ENCODE data around the gene PPP1R3D.

The PPP1R3D gene

GRCh38 chr20:59948212-59948611, 8.1 kb upstream of the PPP1R3D start:
- DNase-seq: no peak

GRCh38 chr20:59947376-59947775, 7.3 kb upstream of the PPP1R3D start:
- no peak for DNase-seq

GRCh38 chr20:59945731-59946130, 5.6 kb upstream of the PPP1R3D start:
- DNase-seq: peak; percentile 43

GRCh38 chr20:59945175-59945574, 5.1 kb upstream of the PPP1R3D start:
- DNase-seq: peak; percentile 32

GRCh38 chr20:59944726-59945125, 4.6 kb upstream of the PPP1R3D start:
- DNase-seq: no peak

GRCh38 chr20:59942245-59942644, 2.1 kb upstream of the PPP1R3D start:
- DNase-seq: no peak

GRCh38 chr20:59940956-59941294, 820 bp upstream of the PPP1R3D start:
- DNase-seq: no peak

GRCh38 chr20:59939879-59940128, 301 bp downstream of the PPP1R3D start:
- no peak for DNase-seq

GRCh38 chr20:59939052-59939878, 840 bp downstream of the PPP1R3D start:
- peak; percentile 6 for DNase-seq

- peak; percentile 18 for DNase-seq
Observed at GRCh38 chr20:59938696-59939051, 1.4 kb downstream of the PPP1R3D start.

- DNase-seq: peak; percentile 75
Observed at GRCh38 chr20:59938221-59938620, 1.9 kb downstream of the PPP1R3D start.

- no peak for DNase-seq
Observed at GRCh38 chr20:59937150-59937549, 3.0 kb downstream of the PPP1R3D start.

GRCh38 chr20:59936409-59936808, 3.7 kb downstream of the PPP1R3D start:
- no peak for DNase-seq

GRCh38 chr20:59935457-59936185, 4.5 kb downstream of the PPP1R3D start:
- DNase-seq: no peak

- peak; percentile 72 for DNase-seq
Observed at GRCh38 chr20:59933849-59934585, 6.1 kb downstream of the PPP1R3D start.

- DNase-seq: peak; percentile 62
Observed at GRCh38 chr20:59933296-59933848, 6.7 kb downstream of the PPP1R3D start, which contains the start of gene SYCP2. SYCP2 (minus strand) TSS chr20:59933637; CDS start chr20:59922413, 11,224 bp downstream.

GRCh38 chr20:59932616-59933295, 7.3 kb downstream of the PPP1R3D start:
- no peak for DNase-seq

GRCh38 chr20:59931511-59932312, 8.4 kb downstream of the PPP1R3D start:
- no peak for DNase-seq

GRCh38 chr20:59925899-59926298, 14.2 kb downstream of the PPP1R3D start:
- peak; percentile 31 for DNase-seq

- no peak for DNase-seq
Observed at GRCh38 chr20:59925359-59925758, 14.7 kb downstream of the PPP1R3D start.

GRCh38 chr20:59923514-59923913, 16.6 kb downstream of the PPP1R3D start:
- DNase-seq: no peak

- no peak for DNase-seq
Observed at GRCh38 chr20:59920944-59921343, 19.2 kb downstream of the PPP1R3D start.

Data from fibroblast of skin of right biceps (primary cell).